ENCODE data around the gene THPO. TPM values are rescaled to one million over a fixed set of nuclear protein-coding genes. Genes with fewer than 3 reads are reported as not detected.

Gene THPO
- total RNA-seq, 1 experiment from 2014 or later: not detected

DNA sequence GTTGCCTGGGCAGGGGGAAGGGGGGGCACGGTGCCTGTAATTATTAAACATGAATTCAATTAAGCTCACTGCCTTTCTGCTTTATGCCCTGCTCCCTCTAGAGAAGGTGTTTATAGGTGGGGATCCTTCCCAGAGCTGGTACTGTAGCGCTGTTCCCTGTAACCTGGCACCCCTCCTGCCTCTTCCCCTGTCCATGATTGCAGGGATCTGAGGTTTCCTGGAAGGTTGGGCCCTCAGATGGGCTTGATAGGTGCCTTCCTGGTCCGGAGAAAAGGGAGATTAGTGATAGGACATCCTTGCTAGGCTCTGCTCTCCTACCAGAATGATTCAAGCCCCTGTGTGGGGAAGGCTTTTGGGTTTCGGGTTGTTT, 42.7 kb downstream of the THPO start:
- no peak for DNase-seq (ENCODE audit: low read depth)

DNA sequence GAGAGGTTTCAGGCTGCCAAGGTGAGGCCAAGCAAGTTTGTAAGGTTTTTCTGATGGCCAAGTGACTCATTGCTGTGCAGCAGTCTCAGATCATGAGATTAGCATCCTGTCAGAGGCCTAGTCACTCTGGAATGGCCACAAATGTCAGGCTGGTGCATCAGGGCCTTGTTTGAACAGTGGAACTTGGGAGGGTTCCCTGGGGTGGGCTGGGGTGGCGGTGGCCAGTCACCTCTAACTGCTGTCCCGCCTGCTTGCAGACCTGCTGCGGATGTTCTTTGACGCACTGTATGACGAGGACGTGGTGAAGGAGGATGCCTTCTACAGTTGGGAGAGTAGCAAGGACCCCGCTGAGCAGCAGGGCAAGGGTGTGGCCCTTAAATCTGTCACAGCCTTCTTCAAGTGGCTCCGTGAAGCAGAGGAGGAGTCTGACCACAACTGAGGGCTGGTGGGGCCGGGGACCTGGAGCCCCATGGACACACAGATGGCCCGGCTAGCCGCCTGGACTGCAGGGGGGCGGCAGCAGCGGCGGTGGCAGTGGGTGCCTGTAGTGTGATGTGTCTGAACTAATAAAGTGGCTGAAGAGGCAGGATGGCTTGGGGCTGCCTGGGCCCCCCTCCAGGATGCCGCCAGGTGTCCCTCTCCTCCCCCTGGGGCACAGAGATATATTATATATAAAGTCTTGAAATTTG, 43.4 kb downstream of the THPO start:
- DNase-seq (ENCODE audit: low read depth): peak; percentile 99

DNA sequence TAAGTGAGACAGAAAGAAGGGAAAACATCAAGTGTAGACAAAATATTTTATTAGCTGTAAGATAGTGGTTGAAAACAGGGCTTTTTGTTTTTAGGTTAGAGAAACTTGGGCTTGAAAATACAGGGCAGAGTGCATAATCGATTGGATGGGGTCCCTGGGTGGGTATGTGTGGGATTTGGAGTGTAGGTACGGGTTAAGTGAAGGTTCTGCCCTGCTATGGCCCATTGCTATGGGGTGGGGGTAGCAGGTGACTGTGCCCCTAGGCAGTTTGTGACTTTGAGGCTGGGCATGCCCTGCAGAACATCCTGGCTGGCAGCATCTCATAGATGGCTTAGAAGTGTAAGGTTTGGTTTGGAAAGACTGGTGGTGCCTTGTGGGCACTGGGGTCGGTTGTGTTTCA, 44.3 kb downstream of the THPO start:
- DNase-seq (ENCODE audit: low read depth): no peak

DNA sequence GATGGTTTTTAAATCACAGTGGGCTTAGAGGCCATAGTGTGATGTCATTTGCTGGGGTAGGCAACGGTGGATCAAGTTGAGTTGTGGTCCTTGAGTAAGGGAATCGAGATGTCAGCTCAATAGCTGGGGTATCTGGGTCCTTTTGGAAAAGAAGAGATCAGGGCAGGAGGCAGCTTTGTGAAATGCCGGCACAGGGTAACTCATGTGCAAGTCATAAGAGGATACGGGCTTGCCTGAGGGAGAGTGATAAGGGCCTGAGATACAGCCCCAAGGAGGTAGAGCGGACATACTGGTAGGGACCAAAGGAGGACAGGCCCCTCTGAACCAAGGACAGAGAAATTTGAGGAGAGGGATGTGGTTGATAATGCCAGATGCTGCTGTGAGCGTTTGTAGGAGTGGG, 44.8 kb downstream of the THPO start:
- DNase-seq (ENCODE audit: low read depth): no peak

DNA sequence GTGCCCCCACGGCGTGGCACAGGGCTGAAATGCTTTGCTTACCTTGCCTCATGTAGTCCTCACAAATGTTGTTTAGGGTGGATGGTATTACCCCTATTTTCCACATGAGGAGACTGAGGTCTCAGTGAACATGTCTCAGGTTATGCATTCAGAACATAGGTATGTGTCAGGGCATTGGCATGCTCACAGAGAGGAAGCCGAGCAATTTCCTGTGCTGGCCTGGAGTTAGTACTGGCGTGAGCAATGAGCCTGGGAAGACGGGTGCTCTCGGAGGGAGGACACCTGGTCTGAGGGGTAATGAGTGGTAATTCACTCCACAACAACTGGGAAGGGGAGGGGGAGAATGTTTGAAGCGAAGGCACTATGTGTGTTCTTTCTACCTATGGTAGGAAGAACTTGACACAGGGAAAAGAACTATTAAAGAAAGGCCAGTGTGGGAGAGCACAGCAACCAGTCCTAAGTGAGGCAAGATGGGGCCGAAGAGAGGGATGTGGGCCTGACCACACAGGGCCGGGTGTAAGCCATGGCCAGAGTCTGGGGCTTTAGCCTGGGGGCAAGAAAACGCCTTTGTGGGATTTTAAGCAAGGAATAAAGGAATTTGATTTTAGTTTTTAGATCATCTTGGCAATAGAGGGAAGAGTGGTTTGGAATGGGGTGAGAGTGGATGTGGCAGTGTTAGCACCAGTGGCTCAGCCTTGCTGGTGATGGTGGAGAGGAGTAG, 45.5 kb downstream of the THPO start:
- DNase-seq (ENCODE audit: low read depth): peak; percentile 98

DNA sequence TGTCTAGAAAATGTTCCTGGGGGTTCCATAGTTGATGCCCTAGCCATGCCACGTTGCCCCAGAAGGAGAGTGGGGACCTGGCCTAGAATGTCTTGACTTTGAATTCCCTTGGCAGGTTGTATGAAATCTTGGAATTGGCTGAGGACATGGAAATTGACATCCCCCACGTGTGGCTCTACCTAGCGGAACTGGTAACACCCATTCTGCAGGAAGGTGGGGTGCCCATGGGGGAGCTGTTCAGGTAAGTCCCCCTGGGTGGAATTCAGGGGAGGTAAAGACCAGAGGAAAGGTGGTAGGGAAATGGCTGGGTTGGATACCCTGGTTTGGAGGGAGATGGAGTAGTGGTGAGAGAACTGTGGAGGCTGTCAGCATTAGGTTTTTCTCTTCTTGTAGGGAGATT, 49.5 kb downstream of the THPO start:
- DNase-seq (ENCODE audit: low read depth): no peak

DNA sequence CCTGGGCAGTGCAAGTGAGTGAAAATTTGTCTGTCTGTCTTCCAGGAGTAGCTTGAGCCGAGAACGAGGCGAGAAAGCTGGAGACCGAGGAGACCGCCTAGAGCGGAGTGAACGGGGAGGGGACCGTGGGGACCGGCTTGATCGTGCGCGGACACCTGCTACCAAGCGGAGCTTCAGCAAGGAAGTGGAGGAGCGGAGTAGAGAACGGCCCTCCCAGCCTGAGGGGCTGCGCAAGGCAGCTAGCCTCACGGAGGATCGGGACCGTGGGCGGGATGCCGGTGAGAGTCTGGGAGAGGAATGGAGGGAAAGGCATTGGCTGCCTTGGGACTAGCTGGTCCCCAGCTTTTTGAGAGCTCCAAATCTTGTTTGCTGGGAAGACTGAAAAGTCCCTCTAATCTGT, 50.8 kb downstream of the THPO start:
- no peak for DNase-seq (ENCODE audit: low read depth)

DNA sequence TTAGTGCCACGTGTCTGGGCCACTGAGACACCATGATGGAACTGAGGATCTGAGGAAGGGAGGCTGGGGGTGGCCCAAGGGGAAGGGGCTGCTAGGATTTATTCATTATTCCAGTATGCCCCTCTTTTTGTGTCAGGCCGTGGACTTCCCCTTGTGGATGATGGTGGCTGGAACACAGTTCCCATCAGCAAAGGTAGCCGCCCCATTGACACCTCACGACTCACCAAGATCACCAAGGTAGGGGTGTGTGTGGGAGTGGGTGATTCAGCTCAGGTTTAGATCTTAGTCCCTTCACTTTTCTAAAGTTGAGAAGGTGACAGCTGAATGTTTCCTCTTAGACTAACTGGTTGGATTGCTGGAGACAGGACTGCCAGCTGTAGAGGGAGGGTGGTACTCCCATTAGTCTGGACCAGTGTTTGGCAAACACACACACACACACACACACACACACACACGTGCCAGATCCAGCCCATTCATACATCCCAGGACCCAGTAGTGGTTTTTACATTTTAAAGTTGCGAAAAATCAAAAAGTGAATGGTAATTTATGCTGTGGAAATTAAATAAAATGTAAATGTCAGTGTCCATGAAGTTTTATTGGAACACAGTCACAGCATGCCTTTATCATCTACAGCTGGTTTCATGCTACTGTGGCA, 52.2 kb downstream of the THPO start:
- DNase-seq (ENCODE audit: low read depth): no peak

DNA sequence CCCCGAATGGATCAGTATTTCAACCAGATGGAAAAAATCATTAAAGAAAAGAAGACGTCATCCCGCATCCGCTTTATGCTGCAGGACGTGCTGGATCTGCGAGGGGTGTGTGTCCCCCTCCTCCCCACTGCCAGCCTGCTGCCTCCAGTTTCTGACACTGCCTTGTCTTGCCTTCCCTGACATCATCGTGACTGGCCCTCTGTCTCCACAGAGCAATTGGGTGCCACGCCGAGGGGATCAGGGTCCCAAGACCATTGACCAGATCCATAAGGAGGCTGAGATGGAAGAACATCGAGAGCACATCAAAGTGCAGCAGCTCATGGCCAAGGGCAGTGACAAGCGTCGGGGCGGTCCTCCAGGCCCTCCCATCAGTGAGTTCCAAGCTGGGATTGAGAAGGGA, 52.7 kb downstream of the THPO start:
- DNase-seq (ENCODE audit: low read depth): no peak

DNA sequence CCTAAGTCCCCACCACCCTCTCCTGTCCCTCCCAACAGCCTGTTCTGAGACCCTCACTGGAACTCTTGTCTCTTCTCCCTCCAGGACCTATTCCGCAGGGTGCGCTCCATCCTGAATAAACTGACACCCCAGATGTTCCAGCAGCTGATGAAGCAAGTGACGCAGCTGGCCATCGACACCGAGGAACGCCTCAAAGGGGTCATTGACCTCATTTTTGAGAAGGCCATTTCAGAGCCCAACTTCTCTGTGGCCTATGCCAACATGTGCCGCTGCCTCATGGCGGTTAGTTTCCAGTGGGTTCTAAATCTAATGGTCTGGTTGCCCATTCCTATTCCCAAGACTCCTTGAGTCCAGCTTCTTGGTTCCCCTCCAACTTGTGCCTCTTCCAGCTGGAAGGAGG, 54.3 kb downstream of the THPO start:
- DNase-seq (ENCODE audit: low read depth): no peak

DNA sequence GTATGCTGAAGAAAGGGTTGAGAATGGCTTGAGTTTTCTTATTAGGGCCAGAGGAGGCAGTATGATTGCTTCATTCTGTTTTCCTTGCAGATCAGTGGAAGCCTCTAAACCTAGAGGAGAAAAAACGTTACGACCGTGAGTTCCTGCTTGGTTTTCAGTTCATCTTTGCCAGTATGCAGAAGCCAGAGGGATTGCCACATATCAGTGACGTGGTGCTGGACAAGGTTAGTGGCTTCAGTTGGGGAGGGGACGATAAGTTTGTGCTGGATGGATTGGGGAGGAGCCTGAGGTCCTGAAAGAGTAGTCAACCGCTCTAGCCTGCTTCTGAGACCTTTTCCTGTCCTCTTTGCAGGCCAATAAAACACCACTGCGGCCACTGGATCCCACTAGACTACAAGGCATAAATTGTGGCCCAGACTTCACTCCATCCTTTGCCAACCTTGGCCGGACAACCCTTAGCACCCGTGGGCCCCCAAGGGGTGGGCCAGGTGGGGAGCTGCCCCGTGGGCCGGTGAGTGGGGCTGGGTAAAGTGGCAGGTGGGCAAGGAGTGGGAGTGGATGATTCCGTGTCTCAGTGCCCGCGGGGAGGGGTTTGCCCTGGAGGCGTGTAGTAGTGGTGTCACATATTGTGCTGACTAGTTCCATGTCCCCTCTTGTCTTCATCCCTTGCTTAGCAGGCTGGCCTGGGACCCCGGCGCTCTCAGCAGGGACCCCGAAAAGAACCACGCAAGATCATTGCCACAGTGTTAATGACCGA, 55.1 kb downstream of the THPO start:
- no peak for DNase-seq (ENCODE audit: low read depth)

Small RNA genes within 50 kb of the gene (small RNA-seq; reads per million reads assigned to genes)
- gene SNORD66: 866 reads per million, percentile 98 among the genes with 10 or more reads in this experiment

Other genes with a start within 250 kb of the THPO start
- 85.0 and 88.4 TPM in 2 replicates for gene EIF2B5, start 242.8 kb downstream of the THPO start, total RNA-seq (2014; rRNA removed; shearing (Covaris generic))
- gene DVL3, start 222.8 kb downstream of the THPO start, total RNA-seq (2014; rRNA removed; shearing (Covaris generic)): 38.6 and 46.8 TPM in 2 replicates
- gene AP2M1, start 203.4 kb downstream of the THPO start, total RNA-seq (2014; rRNA removed; shearing (Covaris generic)): 840 and 907 TPM in 2 replicates
- gene ABCF3, start 192.0 kb downstream of the THPO start, total RNA-seq (2014; rRNA removed; shearing (Covaris generic)): 49.1 and 72.9 TPM in 2 replicates
- gene VWA5B2, start 148.6 kb downstream of the THPO start, total RNA-seq (2014; rRNA removed; shearing (Covaris generic)): not detected in 2 replicates
- gene ALG3, start 129.2 kb downstream of the THPO start, total RNA-seq (2014; rRNA removed; shearing (Covaris generic)): 93.3 and 146 TPM in 2 replicates
- 18.5 TPM in 2 replicates for gene EEF1AKMT4, start 128.5 kb downstream of the THPO start, total RNA-seq (2014; rRNA removed; shearing (Covaris generic))
- gene CAMK2N2, start 116.7 kb downstream of the THPO start, total RNA-seq (2014; rRNA removed; shearing (Covaris generic)): 3.6 and 10.5 TPM in 2 replicates
- gene ECE2, start 102.2 kb downstream of the THPO start, total RNA-seq (2014; rRNA removed; shearing (Covaris generic)): not detected in 2 replicates
- 1,567 and 1,674 TPM in 2 replicates for gene PSMD2, start 79.0 kb downstream of the THPO start, total RNA-seq (2014; rRNA removed; shearing (Covaris generic))
- 750 and 760 TPM in 2 replicates for gene EIF4G1, start 63.6 kb downstream of the THPO start, total RNA-seq (2014; rRNA removed; shearing (Covaris generic))
- 61.8 and 71.7 TPM in 2 replicates for gene FAM131A, start 40.6 kb downstream of the THPO start, total RNA-seq (2014; rRNA removed; shearing (Covaris generic))
- 13.9 and 21.1 TPM in 2 replicates for gene CLCN2, start 16.6 kb downstream of the THPO start, total RNA-seq (2014; rRNA removed; shearing (Covaris generic))
- 327 and 330 TPM in 2 replicates for gene POLR2H, start 16.5 kb downstream of the THPO start, total RNA-seq (2014; rRNA removed; shearing (Covaris generic))
- gene CHRD, start 1.8 kb upstream of the THPO start, total RNA-seq (2014; rRNA removed; shearing (Covaris generic)): 0.43 and 1.2 TPM in 2 replicates
- 0.94 and 1.00 TPM in 2 replicates for gene EPHB3, start 183.6 kb upstream of the THPO start, total RNA-seq (2014; rRNA removed; shearing (Covaris generic))

All from HT1080 (cell line).